HG03457 (cell line): ENCODE data around the gene PARVG.

Source experiments
- ATAC-seq: cut with Tn5 transposase; IDR thresholded peaks from one replicate; pipeline ENCODE4 v1.9.1; 2021; ENCODE audit warnings: moderate number of reproducible peaks; ENCODE audit not compliant: unreplicated experiment

PARVG gene, protein sequence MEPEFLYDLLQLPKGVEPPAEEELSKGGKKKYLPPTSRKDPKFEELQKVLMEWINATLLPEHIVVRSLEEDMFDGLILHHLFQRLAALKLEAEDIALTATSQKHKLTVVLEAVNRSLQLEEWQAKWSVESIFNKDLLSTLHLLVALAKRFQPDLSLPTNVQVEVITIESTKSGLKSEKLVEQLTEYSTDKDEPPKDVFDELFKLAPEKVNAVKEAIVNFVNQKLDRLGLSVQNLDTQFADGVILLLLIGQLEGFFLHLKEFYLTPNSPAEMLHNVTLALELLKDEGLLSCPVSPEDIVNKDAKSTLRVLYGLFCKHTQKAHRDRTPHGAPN

DNA sequence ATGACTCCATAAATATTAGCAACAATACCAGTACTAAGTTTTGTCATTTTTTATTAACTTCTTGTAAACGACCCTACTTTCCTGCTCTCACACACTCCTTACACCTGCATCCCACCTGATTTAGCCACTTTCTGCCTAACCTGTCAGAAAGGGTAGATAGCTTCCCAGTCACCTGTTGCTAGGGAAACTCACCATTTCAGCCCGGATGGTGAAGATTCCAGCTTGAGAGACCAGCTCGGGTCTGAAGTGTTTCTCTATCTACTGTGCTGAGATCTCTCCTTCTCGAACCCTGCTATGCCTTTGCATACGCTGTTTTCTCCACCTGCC, at the start of gene PARVG:
Gene PARVG (plus strand): TSS at position 220 of the 327 bp plus-strand sequence. CDS start 2,405 bp downstream, outside the sequence.
- ATAC-seq = no peak

GRCh38 chr22:44131412-44131811, 49.3 kb upstream of the PARVG start:
- ATAC-seq = no peak

- no peak for ATAC-seq
Measured at GRCh38 chr22:44131989-44132685, 48.6 kb upstream of the PARVG start.

- no peak for ATAC-seq
Measured at GRCh38 chr22:44132724-44133123, 48.0 kb upstream of the PARVG start.

DNA sequence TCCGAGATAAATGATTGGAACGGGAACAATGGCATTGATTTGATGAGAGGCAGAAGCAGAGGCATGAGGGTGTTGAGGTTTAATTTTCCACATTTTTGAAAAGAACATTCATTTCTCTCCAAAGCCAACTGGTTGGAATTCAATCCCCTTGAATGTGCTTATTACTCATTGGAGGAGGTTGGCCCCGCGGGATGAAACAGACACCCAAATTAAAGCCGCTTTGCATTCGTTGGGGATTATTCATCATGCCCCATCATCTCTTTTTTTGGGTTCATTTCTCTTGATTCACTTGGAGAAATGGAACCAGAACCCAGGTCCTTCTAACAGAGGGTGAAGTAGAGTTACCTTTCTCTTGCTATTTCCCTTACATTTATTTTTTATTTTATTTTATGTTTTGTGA, 47.6 kb upstream of the PARVG start:
- ATAC-seq = no peak

DNA sequence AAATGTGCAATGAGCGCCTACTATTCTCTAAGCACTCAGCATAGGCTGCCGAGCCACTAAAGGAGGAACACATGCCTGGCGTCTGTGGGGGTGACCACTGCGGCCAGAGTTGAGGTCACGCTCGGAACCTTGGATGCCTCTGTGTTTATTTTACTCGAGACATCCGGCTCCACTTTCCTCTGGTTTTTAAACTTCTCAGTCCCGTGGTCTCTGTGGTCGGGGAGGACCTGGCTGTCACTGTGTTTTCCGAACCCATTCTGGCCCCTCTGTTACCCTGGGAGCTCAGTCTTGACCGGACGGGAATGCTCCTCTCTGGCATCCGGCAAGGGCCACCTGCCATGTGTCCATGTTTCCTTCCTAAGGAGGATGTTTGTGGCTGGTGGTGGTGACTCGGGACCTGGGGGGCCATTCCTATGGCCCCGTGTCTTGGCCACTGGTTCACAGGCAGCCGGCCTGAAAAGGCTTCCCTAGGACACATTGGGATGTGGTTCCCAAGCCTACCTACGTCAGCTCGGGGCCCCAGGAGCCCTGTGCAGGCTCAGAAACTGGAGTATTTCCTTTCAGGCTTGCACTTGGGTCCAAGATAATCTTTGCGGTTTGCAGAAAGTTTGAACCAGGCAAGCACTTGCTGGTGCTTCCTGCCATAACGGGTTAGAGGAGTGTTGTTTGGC, 46.7 kb upstream of the PARVG start:
- ATAC-seq = no peak

- no peak for ATAC-seq
Measured at GRCh38 chr22:44136112-44136511, 44.6 kb upstream of the PARVG start.

- no peak for ATAC-seq
Measured at GRCh38 chr22:44136786-44137185, 43.9 kb upstream of the PARVG start.

GRCh38 chr22:44137415-44137814, 43.3 kb upstream of the PARVG start:
- ATAC-seq = no peak

- no peak for ATAC-seq
Measured at GRCh38 chr22:44139773-44140172, 41.0 kb upstream of the PARVG start.

- ATAC-seq = no peak
Measured at GRCh38 chr22:44142421-44143104, 38.2 kb upstream of the PARVG start.

- ATAC-seq = no peak
Measured at GRCh38 chr22:44143105-44143474, 37.6 kb upstream of the PARVG start.

- ATAC-seq = no peak
Measured at GRCh38 chr22:44143579-44143978, 37.1 kb upstream of the PARVG start.

GRCh38 chr22:44144046-44144569, 36.6 kb upstream of the PARVG start:
- no peak for ATAC-seq

- ATAC-seq = no peak
Measured at GRCh38 chr22:44145544-44145943, 35.2 kb upstream of the PARVG start.

DNA sequence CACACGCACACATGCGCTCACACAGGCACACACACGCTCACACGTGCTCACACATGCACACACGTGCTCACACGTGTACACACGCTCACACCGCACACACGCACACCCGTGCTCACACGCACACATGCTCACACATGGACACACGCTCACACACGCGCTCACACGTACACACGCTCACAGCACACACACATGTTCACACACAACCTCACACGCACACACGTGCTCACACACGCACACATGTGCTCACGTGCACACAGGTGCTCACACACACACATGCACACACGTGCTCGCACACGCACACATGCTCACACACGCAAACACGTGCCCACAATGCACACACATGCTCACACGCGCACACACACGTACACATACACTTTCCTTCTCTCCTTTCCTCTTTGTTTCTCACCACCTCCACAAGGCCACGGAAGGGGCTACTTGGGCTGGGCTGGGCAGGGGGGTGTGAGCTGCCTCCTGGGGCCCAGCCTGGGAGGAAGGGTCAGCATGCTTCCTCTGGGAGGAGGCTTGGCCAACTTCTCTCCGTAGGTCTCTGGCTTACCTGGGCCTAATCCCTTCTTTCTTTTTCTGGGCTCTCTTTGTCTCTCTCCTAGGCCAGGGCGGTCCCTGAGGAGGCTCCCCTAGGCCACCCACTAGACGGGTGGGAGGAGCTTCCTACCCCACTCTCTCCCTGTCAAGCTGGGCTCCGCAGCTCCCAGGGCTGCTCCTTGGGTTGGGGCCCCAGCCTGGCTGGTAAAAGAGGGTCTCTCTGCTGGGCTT, 34.5 kb upstream of the PARVG start:
- no peak for ATAC-seq

- ATAC-seq = no peak
Measured at GRCh38 chr22:44147008-44147645, 33.6 kb upstream of the PARVG start.

DNA sequence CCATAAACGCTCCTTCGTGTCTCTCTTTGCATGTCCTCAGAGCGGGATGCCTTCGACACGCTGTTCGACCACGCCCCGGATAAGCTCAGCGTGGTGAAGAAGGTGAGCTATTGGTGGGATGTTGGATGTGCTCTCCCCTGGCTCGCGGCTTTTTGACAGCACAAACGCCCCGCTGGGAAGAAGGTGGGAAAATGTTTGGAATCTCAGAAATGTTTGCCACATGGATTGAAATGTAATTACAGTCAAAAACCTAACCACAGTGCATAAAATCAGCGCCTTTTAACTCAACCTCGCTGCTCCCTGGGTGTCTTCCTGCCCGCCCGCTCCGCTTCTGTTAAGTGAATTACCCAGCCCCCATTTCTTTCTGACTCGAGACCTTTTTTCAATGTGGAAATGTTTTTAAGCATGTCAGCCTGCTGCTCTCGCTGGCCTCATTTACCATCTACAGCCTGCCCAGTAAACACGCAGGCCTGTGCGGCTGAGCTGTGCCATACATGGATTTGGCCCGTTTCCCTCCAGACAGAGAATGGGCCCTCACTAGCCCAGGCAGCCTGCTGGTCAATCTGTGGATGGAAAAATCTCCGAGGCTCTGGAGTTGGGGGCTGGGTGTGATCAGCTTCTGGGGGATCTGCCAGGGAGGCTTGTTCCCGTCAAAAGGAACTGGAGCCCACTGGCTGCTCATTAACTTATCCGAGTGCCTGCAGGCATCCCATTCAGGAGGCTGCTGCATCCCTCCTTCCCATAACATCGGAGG, 32.7 kb upstream of the PARVG start:
- no peak for ATAC-seq

- ATAC-seq = no peak
Measured at GRCh38 chr22:44151676-44152075, 29.0 kb upstream of the PARVG start.
